Activated T-cell treated with anti-CD3 and anti-CD28 coated beads, Interleukin-2, amount 50 U/mL, for 24 hours (primary cell): Measurements from ENCODE around the gene LMO1.
A peak's percentile ranks its signal among the peaks of the same experiment; 100 is the strongest.

ENCODE experiments used
- DNase-seq: peaks from one replicate; pipeline ENCODE4 v3.0.0-alpha.2; 2020
- H3K27ac Mint-ChIP-seq: 2 replicates; pipeline ENCODE4 v1.8.0; 2020; ENCODE audit warnings: mild to moderate bottlenecking, mixed read lengths
- H3K27me3 Mint-ChIP-seq: 2 replicates; pipeline ENCODE4 v1.8.0; 2020; ENCODE audit warnings: mixed read lengths
- H3K36me3 Mint-ChIP-seq: 2 replicates; pipeline ENCODE4 v1.8.0; 2020; ENCODE audit warnings: low read depth, mixed read lengths
- H3K4me1 Mint-ChIP-seq: 2 replicates; pipeline ENCODE4 v1.8.0; 2020; ENCODE audit warnings: low read depth, mixed read lengths
- H3K4me3 Mint-ChIP-seq: 2 replicates; pipeline ENCODE4 v1.8.0; 2020; ENCODE audit warnings: mild to moderate bottlenecking, moderate library complexity, mixed read lengths
- H3K9me3 Mint-ChIP-seq: 2 replicates; pipeline ENCODE4 v1.8.0; 2020; ENCODE audit warnings: mixed read lengths

Gene LMO1

GRCh38 chr11:8233691-8234424 is 29.8 kb downstream of the LMO1 start:
- DNase-seq, result no peak
- H3K9me3 Mint-ChIP-seq, result no peaks in the 10 kb centered on the region
- no peak overlapping the region for H3K27ac Mint-ChIP-seq
- peaks cover 7% of the 10 kb centered on the region for H3K4me1 Mint-ChIP-seq
- H3K27me3 Mint-ChIP-seq, result no peaks in the 10 kb centered on the region
- no peak overlapping the region for H3K4me3 Mint-ChIP-seq
- no peaks in the 10 kb centered on the region for H3K36me3 Mint-ChIP-seq

GRCh38 chr11:8232849-8233606 is 30.6 kb downstream of the LMO1 start:
- no peak for DNase-seq
- Mint-ChIP-seq H3K9me3 (no peaks in the 10 kb centered on the region), H3K4me1 (peaks cover 7% of the 10 kb centered on the region), H3K27ac (no peak overlapping the region), H3K4me3 (no peak overlapping the region), H3K36me3 (no peaks in the 10 kb centered on the region), H3K27me3 (no peaks in the 10 kb centered on the region)

- Mint-ChIP-seq H3K4me1 (peaks cover 7% of the 10 kb centered on the region), H3K27ac (no peak overlapping the region), H3K4me3 (no peak overlapping the region), H3K27me3 (no peaks in the 10 kb centered on the region), H3K36me3 (no peaks in the 10 kb centered on the region), H3K9me3 (no peaks in the 10 kb centered on the region)
- DNase-seq, result no peak
These were observed 31.3 kb downstream of the LMO1 start for GRCh38 chr11:8232414-8232813.

- no peaks in the 10 kb centered on the region for H3K9me3 Mint-ChIP-seq
- H3K27ac Mint-ChIP-seq, result no peak overlapping the region
- no peaks in the 10 kb centered on the region for H3K36me3 Mint-ChIP-seq
- DNase-seq, result no peak
- H3K4me1 Mint-ChIP-seq, result peaks cover 7% of the 10 kb centered on the region
- no peak overlapping the region for H3K4me3 Mint-ChIP-seq
- H3K27me3 Mint-ChIP-seq, result no peaks in the 10 kb centered on the region
These were observed 31.7 kb downstream of the LMO1 start for GRCh38 chr11:8231979-8232378.

GRCh38 chr11:8230921-8231847 is 32.5 kb downstream of the LMO1 start:
- H3K27me3 Mint-ChIP-seq, result no peaks in the 10 kb centered on the region
- H3K4me3 Mint-ChIP-seq, result no peak overlapping the region
- H3K36me3 Mint-ChIP-seq, result no peaks in the 10 kb centered on the region
- peaks cover 7% of the 10 kb centered on the region for H3K4me1 Mint-ChIP-seq
- no peak for DNase-seq
- H3K27ac Mint-ChIP-seq, result no peak overlapping the region
- no peaks in the 10 kb centered on the region for H3K9me3 Mint-ChIP-seq

GRCh38 chr11:8230178-8230859 is 33.4 kb downstream of the LMO1 start:
- no peaks in the 10 kb centered on the region for H3K36me3 Mint-ChIP-seq
- H3K27ac Mint-ChIP-seq, result no peak overlapping the region
- no peak overlapping the region for H3K4me3 Mint-ChIP-seq
- peaks cover 9% of the 10 kb centered on the region for H3K4me1 Mint-ChIP-seq
- DNase-seq, result no peak
- no peaks in the 10 kb centered on the region for H3K27me3 Mint-ChIP-seq
- H3K9me3 Mint-ChIP-seq, result no peaks in the 10 kb centered on the region

GRCh38 chr11:8229299-8230177 is 34.1 kb downstream of the LMO1 start:
- no peaks in the 10 kb centered on the region for H3K36me3 Mint-ChIP-seq
- H3K4me1 Mint-ChIP-seq, result peaks cover 3% of the 10 kb centered on the region
- H3K4me3 Mint-ChIP-seq, result no peak overlapping the region
- no peak overlapping the region for H3K27ac Mint-ChIP-seq
- no peak for DNase-seq
- no peaks in the 10 kb centered on the region for H3K27me3 Mint-ChIP-seq
- H3K9me3 Mint-ChIP-seq, result no peaks in the 10 kb centered on the region

GRCh38 chr11:8228231-8228630 is 35.4 kb downstream of the LMO1 start:
- Mint-ChIP-seq H3K36me3 (no peaks in the 10 kb centered on the region), H3K27me3 (no peaks in the 10 kb centered on the region), H3K4me1 (peaks cover 2% of the 10 kb centered on the region), H3K4me3 (no peak overlapping the region), H3K9me3 (no peaks in the 10 kb centered on the region), H3K27ac (no peak overlapping the region)
- no peak for DNase-seq

- Mint-ChIP-seq H3K36me3 (no peaks in the 10 kb centered on the region), H3K4me3 (no peak overlapping the region), H3K4me1 (peaks cover 2% of the 10 kb centered on the region), H3K9me3 (no peaks in the 10 kb centered on the region), H3K27ac (no peak overlapping the region), H3K27me3 (no peaks in the 10 kb centered on the region)
- no peak for DNase-seq
These were observed 36.2 kb downstream of the LMO1 start for GRCh38 chr11:8227156-8228152.

- no peak overlapping the region for H3K4me3 Mint-ChIP-seq
- H3K9me3 Mint-ChIP-seq, result no peaks in the 10 kb centered on the region
- H3K4me1 Mint-ChIP-seq, result peaks cover 2% of the 10 kb centered on the region
- no peaks in the 10 kb centered on the region for H3K27me3 Mint-ChIP-seq
- peak; percentile 80 for DNase-seq
- no peak overlapping the region for H3K27ac Mint-ChIP-seq
- no peaks in the 10 kb centered on the region for H3K36me3 Mint-ChIP-seq
These were observed 38.1 kb downstream of the LMO1 start for GRCh38 chr11:8225589-8226036.

- H3K4me3 Mint-ChIP-seq, result no peak overlapping the region
- H3K27ac Mint-ChIP-seq, result no peak overlapping the region
These were observed 39.0 kb downstream of the LMO1 start for GRCh38 chr11:8224711-8225110.

GRCh38 chr11:8224161-8224591 is 39.5 kb downstream of the LMO1 start:
- H3K27me3 Mint-ChIP-seq, result no peaks in the 10 kb centered on the region
- H3K4me3 Mint-ChIP-seq, result no peak overlapping the region
- DNase-seq, result no peak
- H3K4me1 Mint-ChIP-seq, result peaks cover 2% of the 10 kb centered on the region
- H3K9me3 Mint-ChIP-seq, result no peaks in the 10 kb centered on the region
- H3K27ac Mint-ChIP-seq, result no peak overlapping the region
- no peaks in the 10 kb centered on the region for H3K36me3 Mint-ChIP-seq

More at GRCh38 chr11:8224711-8225110, 39.0 kb downstream of the LMO1 start:
- Mint-ChIP-seq H3K9me3 (no peaks in the 10 kb centered on the region), H3K4me1 (peaks cover 2% of the 10 kb centered on the region), H3K36me3 (no peaks in the 10 kb centered on the region), H3K27me3 (no peaks in the 10 kb centered on the region)
- no peak for DNase-seq
